Activated T-helper 1 cell treated with anti-CD3 and anti-CD28 coated beads, Interleukin-12 subunit alpha, Interleukin-12 subunit beta, Interleukin-2, Interleukin-4 antibody, amounts not matched to agents 30 ng/mL and 10 ng/mL and 1 ng/mL, durations not matched to agents 14 hours and 24 hours and 36 hours (primary cell): Measurements from ENCODE around the gene DLK2. TPM values are rescaled to one million over a fixed set of nuclear protein-coding genes. Genes with fewer than 3 reads are reported as not detected.
"Not testable (repeated sequence)": the region's sequence is repeated elsewhere in the genome, so short reads cannot be mapped to it uniquely, and the experiment has no call there.

Source experiments
- DNase-seq: peaks from one replicate; pipeline ENCODE4 v3.0.0; 2021; ENCODE audit warnings: low spot score
- H3K27ac Mint-ChIP-seq: one replicate; pipeline ENCODE4 v1.8.0; 2021; ENCODE audit warnings: mild to moderate bottlenecking, mixed read lengths
- H3K27me3 Mint-ChIP-seq: one replicate; pipeline ENCODE4 v1.8.0; 2022; ENCODE audit warnings: mild to moderate bottlenecking, moderate library complexity, mixed read lengths; ENCODE audit not compliant: insufficient read depth
- H3K36me3 Mint-ChIP-seq: one replicate; pipeline ENCODE4 v1.8.0; 2021; ENCODE audit warnings: low read depth, mixed read lengths
- H3K4me1 Mint-ChIP-seq: one replicate; pipeline ENCODE4 v1.8.0; 2021; ENCODE audit warnings: low read depth, mixed read lengths
- H3K4me3 Mint-ChIP-seq: one replicate; pipeline ENCODE4 v1.8.0; 2021; ENCODE audit warnings: mild to moderate bottlenecking, moderate library complexity, mixed read lengths
- H3K9me3 Mint-ChIP-seq: one replicate; pipeline ENCODE4 v1.8.0; 2021; ENCODE audit warnings: mixed read lengths
- intact Hi-C: fragments of 100-400 bp; cut with micrococcal nuclease; formaldehyde crosslinking; loops from one replicate; pipeline ENCODE4 v1.15.1; 2024
- total RNA-seq: library from RNA; stranded (reverse); gene quantifications from 2 replicates; pipeline ENCODE4 v1.2.3, GENCODE V29; 2022

DLK2 gene
- total RNA-seq, 1 donor from 2014 or later: 2.0 TPM

DNA sequence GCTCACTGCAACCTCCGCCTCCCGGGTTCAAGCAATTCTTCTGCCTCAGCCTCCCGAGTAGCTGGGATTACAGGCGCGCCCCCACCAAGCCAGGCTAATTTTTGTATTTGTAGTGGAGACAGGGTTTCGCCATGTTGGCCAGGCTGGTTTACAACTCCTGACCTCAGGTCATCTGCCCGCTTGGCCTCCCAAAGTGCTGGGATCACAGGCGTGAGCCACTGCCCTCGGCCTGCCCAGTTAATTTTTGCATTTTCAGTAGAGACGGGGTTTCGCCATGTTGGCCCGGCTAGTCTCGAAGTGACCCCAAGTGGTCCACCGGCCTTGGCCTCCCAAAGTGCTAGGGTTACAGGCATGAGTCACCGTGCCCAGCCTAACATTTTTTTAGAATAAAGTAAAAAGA, 2.8 kb upstream of the DLK2 start:
- DNase-seq, H3K9me3 Mint-ChIP-seq: not testable (repeated sequence)

DNA sequence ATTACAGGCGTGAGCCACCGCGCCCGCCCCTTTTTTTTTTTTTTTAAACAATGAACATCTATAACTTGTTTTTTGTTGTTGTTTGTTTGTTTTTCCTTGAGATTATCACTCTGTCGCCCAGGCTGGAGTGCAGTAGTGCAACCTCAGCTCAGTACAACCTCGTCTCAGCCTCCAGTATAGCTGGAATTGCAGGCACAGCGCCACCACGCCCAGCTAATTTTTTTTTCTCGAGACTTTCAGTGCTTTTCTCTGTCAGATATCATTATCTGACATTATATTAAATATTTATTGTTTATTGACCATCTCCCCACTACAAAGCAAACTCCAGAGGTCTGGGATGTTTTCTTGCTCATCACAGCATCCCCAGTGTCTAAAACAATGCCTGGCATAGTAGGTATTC, 2.3 kb upstream of the DLK2 start:
- peaks cover 13% of the 10 kb centered on the region for H3K4me1 Mint-ChIP-seq
- no peak overlapping the region for H3K4me3 Mint-ChIP-seq
- no peak overlapping the region for H3K27ac Mint-ChIP-seq
- intact Hi-C loops: loop anchor here (10.0 kb wide), 1 partner anchor 617 kb away; no protein-coding TSS in a partner anchor
- peaks cover 49% of the 10 kb centered on the region for H3K27me3 Mint-ChIP-seq
- H3K9me3 Mint-ChIP-seq: no peaks in the 10 kb centered on the region
- no peak for DNase-seq
- peaks cover 8% of the 10 kb centered on the region for H3K36me3 Mint-ChIP-seq

More for the DNA sequence above, 2.8 kb upstream of the DLK2 start:
- Mint-ChIP-seq H3K27me3 (peaks cover 51% of the 10 kb centered on the region), H3K4me1 (peaks cover 13% of the 10 kb centered on the region)
- H3K36me3 Mint-ChIP-seq, H3K27ac Mint-ChIP-seq, H3K4me3 Mint-ChIP-seq: not testable (repeated sequence)
- intact Hi-C loops: loop anchor here (10.0 kb wide), 1 partner anchor 617 kb away; no protein-coding TSS in a partner anchor

DNA sequence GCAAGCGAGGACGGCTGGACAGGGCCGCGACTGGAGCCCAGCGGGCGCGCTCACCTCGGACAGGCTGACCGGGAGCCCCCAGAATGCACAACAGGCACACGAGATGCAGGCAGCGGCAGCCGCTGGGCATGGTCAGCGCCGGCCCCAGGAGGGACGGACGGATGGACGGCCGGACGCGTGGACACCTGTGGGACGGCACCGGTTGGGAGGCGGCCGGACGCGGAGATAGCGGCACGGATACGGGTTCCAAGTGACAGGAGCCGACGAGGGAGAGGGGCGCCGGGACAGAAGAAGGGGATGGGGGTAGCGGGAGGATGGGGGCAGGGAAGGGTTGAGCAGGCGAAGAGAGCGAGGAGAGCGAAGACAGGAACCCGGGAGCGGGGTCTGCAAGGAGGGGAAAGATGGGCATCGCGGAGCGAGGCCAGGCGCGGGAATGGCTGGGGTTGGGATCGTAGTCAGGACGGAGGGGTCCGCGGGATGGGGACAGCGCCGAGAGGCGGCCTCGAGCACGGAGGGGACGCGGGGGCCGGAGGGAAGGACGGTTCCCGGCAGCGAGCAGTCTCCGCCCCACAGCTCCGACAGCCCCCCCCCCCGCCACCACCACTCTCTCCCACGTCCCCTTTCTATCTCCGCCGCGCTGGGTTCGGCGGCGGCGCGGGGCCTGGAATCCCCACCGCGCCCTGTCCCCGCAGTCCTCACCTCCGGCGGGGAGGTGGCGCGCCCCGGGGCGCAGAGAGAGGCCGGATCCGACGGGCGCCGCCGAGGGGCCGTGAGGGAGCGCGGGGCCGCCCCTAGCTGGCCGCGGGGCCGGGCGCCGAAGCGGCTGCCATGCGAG, 435 bp downstream of the DLK2 start:
- H3K27me3 Mint-ChIP-seq: peaks cover 30% of the 10 kb centered on the region
- intact Hi-C loops: loop anchor here (1.0 to 10.0 kb wide), 5 partner anchors 22 to 620 kb away; partner anchors contain the start of genes ABCC10 and TJAP1
- peaks cover 8% of the 10 kb centered on the region for H3K36me3 Mint-ChIP-seq
- DNase-seq: peak; percentile 60
- H3K9me3 Mint-ChIP-seq: no peaks in the 10 kb centered on the region
- peak overlapping the region; percentile 34 for H3K27ac Mint-ChIP-seq
- peak overlapping the region; percentile 74 for H3K4me3 Mint-ChIP-seq
- H3K4me1 Mint-ChIP-seq: peaks cover 11% of the 10 kb centered on the region

DNA sequence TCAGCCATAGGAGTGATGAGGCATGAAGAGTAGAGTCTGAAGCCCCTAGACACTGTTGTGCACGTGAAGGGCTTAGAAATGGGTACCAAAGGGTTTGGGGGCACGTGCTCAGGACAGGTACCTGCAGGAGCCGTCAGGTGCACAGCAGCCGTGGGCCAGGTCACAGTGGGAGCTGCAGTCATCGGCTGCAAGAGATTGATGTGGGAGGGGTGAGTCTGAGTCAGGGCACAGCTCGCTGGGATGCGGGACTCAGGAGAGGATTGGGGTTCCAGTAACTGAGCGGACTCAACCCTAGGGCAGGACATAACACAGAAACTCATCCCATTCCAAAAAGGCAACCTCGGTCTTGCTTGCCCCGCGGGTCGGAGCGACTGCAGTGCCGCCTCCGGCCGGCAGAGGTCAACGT, 1.1 kb downstream of the DLK2 start:
- intact Hi-C loops: loop anchor here (2.0 to 10.0 kb wide), 2 partner anchors 71 to 621 kb away; no protein-coding TSS in a partner anchor
- Mint-ChIP-seq H3K9me3 (no peaks in the 10 kb centered on the region), H3K4me3 (peak overlapping the region; percentile 74), H3K27ac (peak overlapping the region; percentile 34), H3K4me1 (peaks cover 7% of the 10 kb centered on the region), H3K27me3 (peaks cover 24% of the 10 kb centered on the region), H3K36me3 (peaks cover 10% of the 10 kb centered on the region)
- no peak for DNase-seq

DNA sequence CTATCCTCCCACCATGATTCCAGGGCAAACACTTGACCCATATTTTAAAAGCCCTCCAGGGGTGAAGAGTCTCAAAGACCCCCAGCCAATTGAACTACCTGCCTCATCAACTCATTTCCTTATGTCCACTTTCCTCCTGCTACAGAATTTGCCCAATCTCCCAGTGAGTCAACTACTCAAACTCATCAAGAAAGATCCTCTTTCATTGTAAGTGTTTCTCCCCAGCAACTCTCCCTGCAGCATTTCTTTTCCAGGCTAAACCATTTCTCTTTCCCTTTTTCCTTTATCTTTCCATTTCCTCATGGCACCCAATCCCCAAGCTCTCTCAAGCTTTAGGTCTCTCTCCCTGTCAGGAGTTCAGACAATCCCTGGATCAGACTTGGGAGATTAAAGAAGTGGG, 1.5 kb downstream of the DLK2 start:
- H3K27ac Mint-ChIP-seq: no peak overlapping the region
- peaks cover 23% of the 10 kb centered on the region for H3K27me3 Mint-ChIP-seq
- no peak for DNase-seq
- intact Hi-C loops: loop anchor here (2.0 to 10.0 kb wide), 2 partner anchors 71 to 621 kb away; no protein-coding TSS in a partner anchor
- peak overlapping the region; percentile 74 for H3K4me3 Mint-ChIP-seq
- peaks cover 11% of the 10 kb centered on the region for H3K36me3 Mint-ChIP-seq
- no peaks in the 10 kb centered on the region for H3K9me3 Mint-ChIP-seq
- H3K4me1 Mint-ChIP-seq: peaks cover 7% of the 10 kb centered on the region

DNA sequence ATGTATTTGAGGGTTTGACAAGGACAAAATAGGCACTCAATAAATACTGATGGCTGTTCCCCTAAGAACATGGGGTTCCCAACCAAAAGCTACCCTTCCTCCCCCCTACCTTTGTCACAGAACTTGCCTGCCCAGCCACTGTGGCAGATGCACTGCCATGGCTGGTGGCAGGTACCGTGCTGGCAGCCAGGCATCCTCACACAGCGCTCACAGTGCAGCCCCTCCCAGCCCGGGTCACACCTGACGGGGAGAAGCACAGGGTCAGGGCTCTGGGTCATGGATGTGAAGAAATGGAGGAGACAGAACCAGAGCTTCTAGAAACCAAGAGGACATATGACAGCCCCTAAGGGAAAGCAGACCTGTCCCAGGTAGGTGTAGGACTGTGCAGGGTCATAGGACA, 2.5 kb downstream of the DLK2 start:
- intact Hi-C loops: loop anchor here (10.0 kb wide), 1 partner anchor 622 kb away; no protein-coding TSS in a partner anchor
- DNase-seq: no peak
- Mint-ChIP-seq H3K4me3 (no peak overlapping the region), H3K9me3 (no peaks in the 10 kb centered on the region), H3K36me3 (peaks cover 19% of the 10 kb centered on the region), H3K27ac (no peak overlapping the region), H3K4me1 (peaks cover 7% of the 10 kb centered on the region), H3K27me3 (peaks cover 22% of the 10 kb centered on the region)

DNA sequence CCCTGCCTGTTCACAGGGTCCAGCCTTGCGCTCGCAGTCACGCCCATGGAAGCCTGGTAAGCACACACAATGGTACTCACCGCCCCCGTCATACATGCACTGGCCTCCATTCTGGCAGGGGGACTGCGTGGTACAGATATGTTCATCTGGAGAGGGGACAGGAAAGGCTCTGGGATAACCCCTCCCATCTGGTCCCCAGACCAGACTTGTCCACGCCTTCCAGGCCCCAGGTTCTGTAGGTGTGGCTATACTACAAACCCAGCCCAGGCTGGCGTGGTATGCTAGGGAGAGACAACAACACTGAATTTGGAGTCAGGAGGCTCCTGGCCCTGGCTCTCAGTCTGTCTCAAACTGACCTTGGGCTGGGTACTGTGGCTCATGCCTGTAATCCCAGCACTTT, 3.4 kb downstream of the DLK2 start:
- Mint-ChIP-seq H3K9me3 (no peaks in the 10 kb centered on the region), H3K4me3 (no peak overlapping the region), H3K36me3 (peaks cover 21% of the 10 kb centered on the region), H3K4me1 (peaks cover 7% of the 10 kb centered on the region), H3K27me3 (peaks cover 20% of the 10 kb centered on the region), H3K27ac (no peak overlapping the region)
- intact Hi-C loops: loop anchor here (10.0 kb wide), 1 partner anchor 623 kb away; no protein-coding TSS in a partner anchor
- no peak for DNase-seq

DNA sequence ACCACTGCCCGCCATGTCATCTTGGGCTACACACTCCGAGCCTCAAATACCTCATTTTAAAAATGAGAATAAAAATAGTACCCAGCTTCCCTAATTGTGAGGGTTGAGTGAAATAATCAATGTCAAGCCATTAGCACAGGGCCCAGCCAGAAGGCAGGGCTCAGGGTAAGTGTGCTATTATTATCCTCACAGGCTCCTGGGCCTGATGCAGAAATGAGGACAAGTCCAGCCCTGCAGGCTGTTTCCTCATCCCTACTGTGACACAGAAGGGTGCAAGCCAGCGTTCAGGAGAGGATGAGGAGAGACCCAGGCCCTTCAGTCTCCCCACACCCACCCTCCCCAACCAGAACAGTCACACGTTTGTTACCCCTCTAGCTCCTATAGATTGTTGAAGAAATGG, 4.0 kb downstream of the DLK2 start:
- Mint-ChIP-seq H3K27ac (no peak overlapping the region), H3K27me3 (peaks cover 16% of the 10 kb centered on the region), H3K9me3 (no peaks in the 10 kb centered on the region), H3K4me3 (no peak overlapping the region), H3K4me1 (peaks cover 7% of the 10 kb centered on the region), H3K36me3 (peaks cover 20% of the 10 kb centered on the region)
- no peak for DNase-seq
- intact Hi-C loops: loop anchor here (10.0 kb wide), 1 partner anchor 623 kb away; no protein-coding TSS in a partner anchor

DNA sequence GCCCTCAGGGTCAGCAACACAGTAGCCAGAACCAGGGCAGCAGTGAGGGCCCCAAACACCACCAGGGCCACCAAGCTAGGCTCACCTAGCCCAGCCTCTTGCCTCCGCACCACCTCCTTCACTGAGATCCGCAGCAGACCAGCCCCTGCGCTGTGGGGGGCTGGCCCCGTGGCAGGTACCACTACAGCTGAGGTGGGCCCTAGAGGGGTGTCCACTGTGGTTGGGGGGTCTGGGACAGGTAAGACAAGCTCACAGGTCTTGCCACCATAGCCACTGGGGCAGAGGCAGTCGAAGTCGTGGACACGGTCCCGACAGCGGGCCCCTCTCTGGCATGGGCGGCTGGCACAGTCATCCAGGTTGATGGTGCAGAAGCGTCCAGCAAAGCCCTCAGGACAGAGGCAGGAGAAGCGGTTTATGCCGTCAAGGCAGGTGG, 4.6 kb downstream of the DLK2 start:
- Mint-ChIP-seq H3K9me3 (no peaks in the 10 kb centered on the region), H3K4me3 (no peak overlapping the region), H3K27ac (no peak overlapping the region), H3K4me1 (peaks cover 3% of the 10 kb centered on the region), H3K27me3 (peaks cover 10% of the 10 kb centered on the region), H3K36me3 (peaks cover 22% of the 10 kb centered on the region)
- DNase-seq: no peak
- intact Hi-C loops: loop anchor here (10.0 kb wide), 1 partner anchor 624 kb away; no protein-coding TSS in a partner anchor

DNA sequence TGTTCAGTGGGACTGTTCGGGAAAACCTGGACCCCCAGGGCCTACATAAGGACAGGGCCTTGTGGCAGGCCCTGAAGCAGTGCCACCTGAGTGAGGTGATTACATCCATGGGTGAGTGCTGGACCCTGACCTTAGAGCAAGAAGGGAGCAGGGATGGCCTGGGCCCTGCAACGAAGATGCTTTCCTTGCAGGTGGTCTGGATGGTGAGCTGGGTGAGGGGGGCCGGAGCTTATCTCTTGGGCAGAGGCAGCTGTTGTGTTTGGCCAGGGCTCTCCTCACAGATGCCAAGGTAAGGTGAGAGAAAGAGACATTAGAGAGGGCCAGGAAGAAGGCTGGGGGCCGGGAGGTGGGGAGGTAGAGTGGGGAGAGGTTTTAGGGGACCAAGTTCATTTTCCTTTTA, 6.4 kb downstream of the DLK2 start:
- no peak for DNase-seq
- Mint-ChIP-seq H3K4me1 (no peaks in the 10 kb centered on the region), H3K27me3 (peaks cover 2% of the 10 kb centered on the region), H3K36me3 (peaks cover 26% of the 10 kb centered on the region), H3K4me3 (no peak overlapping the region), H3K27ac (no peak overlapping the region), H3K9me3 (no peaks in the 10 kb centered on the region)
- intact Hi-C loops: no loop called here

DNA sequence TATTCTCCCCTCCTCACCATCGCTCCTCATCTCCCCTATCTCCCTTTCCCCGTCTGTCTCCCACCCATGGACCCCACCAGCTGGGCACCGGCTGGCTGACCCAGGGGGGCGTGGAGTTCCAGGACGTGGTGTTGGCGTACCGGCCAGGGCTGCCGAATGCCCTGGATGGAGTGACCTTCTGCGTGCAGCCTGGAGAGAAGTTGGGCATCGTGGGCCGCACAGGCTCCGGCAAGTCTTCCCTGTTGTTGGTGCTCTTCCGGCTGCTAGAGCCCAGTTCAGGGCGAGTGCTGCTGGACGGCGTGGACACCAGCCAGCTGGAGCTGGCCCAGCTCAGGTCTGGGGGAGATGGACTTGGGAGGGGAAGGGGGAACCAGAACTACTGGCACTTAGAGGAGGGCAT, 7.7 kb downstream of the DLK2 start:
- DNase-seq: no peak
- Mint-ChIP-seq H3K4me3 (no peak overlapping the region), H3K4me1 (no peaks in the 10 kb centered on the region), H3K36me3 (peaks cover 33% of the 10 kb centered on the region), H3K27ac (no peak overlapping the region), H3K27me3 (no peaks in the 10 kb centered on the region), H3K9me3 (no peaks in the 10 kb centered on the region)
- intact Hi-C loops: no loop called here

DNA sequence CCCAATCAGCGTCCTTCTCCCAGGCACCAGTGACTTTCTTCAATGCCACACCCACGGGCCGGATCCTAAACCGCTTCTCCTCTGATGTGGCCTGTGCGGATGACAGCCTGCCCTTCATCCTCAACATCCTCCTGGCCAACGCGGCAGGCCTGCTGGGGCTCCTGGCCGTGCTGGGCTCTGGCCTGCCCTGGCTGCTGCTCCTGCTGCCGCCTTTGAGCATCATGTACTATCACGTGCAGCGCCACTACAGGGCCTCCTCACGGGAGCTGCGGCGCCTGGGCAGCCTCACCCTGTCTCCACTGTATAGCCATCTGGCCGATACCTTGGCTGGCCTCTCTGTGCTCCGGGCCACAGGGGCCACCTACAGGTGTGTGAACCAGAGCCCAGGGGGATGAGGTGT, 9.8 kb downstream of the DLK2 start:
- Mint-ChIP-seq H3K27me3 (no peaks in the 10 kb centered on the region), H3K4me1 (no peaks in the 10 kb centered on the region), H3K27ac (no peak overlapping the region), H3K36me3 (peaks cover 33% of the 10 kb centered on the region), H3K9me3 (no peaks in the 10 kb centered on the region), H3K4me3 (no peak overlapping the region)
- DNase-seq: no peak
- intact Hi-C loops: no loop called here

DNA sequence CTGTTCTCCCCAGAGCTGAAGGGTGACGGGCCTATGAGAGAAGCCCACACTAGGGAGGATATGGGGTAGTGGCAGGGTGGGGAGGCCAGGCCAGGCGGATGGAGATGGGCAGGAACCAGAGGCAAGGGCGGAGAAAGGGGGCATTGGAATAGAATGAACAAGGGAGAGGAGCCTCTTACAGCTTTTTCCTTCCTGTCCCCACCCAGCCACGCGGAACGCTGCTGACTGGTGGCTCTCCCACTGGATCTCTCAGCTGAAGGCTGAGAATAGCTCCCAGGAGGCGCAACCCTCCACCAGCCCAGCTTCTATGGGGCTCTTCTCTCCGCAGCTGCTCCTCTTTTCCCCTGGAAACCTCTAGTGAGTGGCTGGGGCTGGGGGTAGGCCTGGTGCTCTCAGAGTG, 10.8 kb downstream of the DLK2 start:
- Mint-ChIP-seq H3K4me3 (no peak overlapping the region), H3K27me3 (no peaks in the 10 kb centered on the region), H3K36me3 (peaks cover 31% of the 10 kb centered on the region), H3K27ac (no peak overlapping the region), H3K9me3 (no peaks in the 10 kb centered on the region), H3K4me1 (no peaks in the 10 kb centered on the region)
- intact Hi-C loops: no loop called here
- no peak for DNase-seq
